H1 (cell line): ENCODE measurements around the gene ZFR. TPM values are rescaled to one million over a fixed set of nuclear protein-coding genes. Genes with fewer than 3 reads are reported as not detected.

Source experiments
- CTCF ChIA-PET: fragments of 300-600 bp; sonication (Branson Sonifier 250); formaldehyde crosslinking; loops from one replicate; lab custom pipeline; 2021; ENCODE audit not compliant: partially characterized antibody; lab: Charles Lee
- POLR2A ChIA-PET: fragments of 300-600 bp; sonication (Branson Sonifier 250); formaldehyde crosslinking; loops from one replicate; lab custom pipeline; 2021; ENCODE audit warnings: inconsistent platforms; ENCODE audit not compliant: partially characterized antibody; lab: Charles Lee
- DNase-seq, 2 experiments: peaks; one replicate each; pipeline versions ENCODE4 v3.0.0 to v3.0.0-alpha.2; 2010 to 2022; ENCODE audit warnings: low spot score in 2 of 2, low read depth in 1 of 2, mixed read lengths in 1 of 2
- FAIRE-seq: peaks from 2 replicates; lab custom pipeline; 2011; peaks lifted over from hg19 to GRCh38; lab: Jason Lieb, UNC
- H2AFZ ChIP-seq: 2 replicates; pipeline ENCODE4 v1.8.1; 2012; ENCODE audit warnings: low read length, inconsistent platforms
- H2AK5ac ChIP-seq: 2 replicates; pipeline ENCODE4 v1.6.1; 2013; ENCODE audit warnings: low read depth, low read length
- H2BK120ac ChIP-seq: replicated peaks from 2 replicates; pipeline ENCODE3; 2013; ENCODE audit warnings: low read depth, low read length, inconsistent platforms
- H2BK12ac ChIP-seq: 2 replicates; pipeline ENCODE4 v1.6.1; 2013; ENCODE audit warnings: low read depth, low read length
- H2BK15ac ChIP-seq: 2 replicates; pipeline ENCODE4 v1.6.1; 2013; ENCODE audit warnings: low read length
- H2BK20ac ChIP-seq: 2 replicates; pipeline ENCODE4 v1.6.1; 2013; ENCODE audit warnings: low read length
- H2BK5ac ChIP-seq: 2 replicates; pipeline ENCODE4 v1.6.1; 2013; ENCODE audit warnings: low read depth, low read length
- H3K14ac ChIP-seq: 2 replicates; pipeline ENCODE4 v1.6.1; 2013; ENCODE audit warnings: inconsistent platforms; ENCODE audit not compliant: insufficient read length
- H3K18ac ChIP-seq: 2 replicates; pipeline ENCODE4 v1.6.1; 2013; ENCODE audit warnings: low read length; ENCODE audit errors: extremely low read depth
- H3K23ac ChIP-seq: 2 replicates; pipeline ENCODE4 v1.6.1; 2013; ENCODE audit warnings: inconsistent platforms; ENCODE audit not compliant: insufficient read length
- H3K23me2 ChIP-seq: 2 replicates; pipeline ENCODE4 v1.6.1; 2013; ENCODE audit warnings: low read depth, low read length
- H3K27ac ChIP-seq: 2 replicates; pipeline ENCODE4 v1.6.1; 2011; ENCODE audit warnings: low read depth, low read length, inconsistent platforms
- H3K27me3 ChIP-seq, 4 experiments: replicated peaks in 1 of 4; 1 replicate in 1 of 4; 2 replicates in 3 of 4; pipeline versions ENCODE4 v1.6.1 to v1.8.1; 2011 to 2013; ENCODE audit warnings: low read length in 3 of 4, mild to moderate bottlenecking in 3 of 4, inconsistent platforms in 2 of 4, mixed read lengths in 2 of 4, moderate library complexity in 1 of 4; ENCODE audit not compliant: control insufficient read depth in 3 of 4, insufficient read depth in 3 of 4; ENCODE audit errors: extremely low read depth in 1 of 4
- H3K36me3 ChIP-seq, 4 experiments: 2 replicates each; pipeline versions ENCODE4 v1.6.1 to v1.8.1; 2011 to 2013; ENCODE audit warnings: mild to moderate bottlenecking in 4 of 4, low read length in 3 of 4, moderate library complexity in 2 of 4, control low read depth in 1 of 4, inconsistent platforms in 1 of 4; ENCODE audit not compliant: insufficient read depth in 4 of 4, control insufficient read depth in 2 of 4
- H3K4ac ChIP-seq: replicated peaks from 2 replicates; pipeline ENCODE3; 2013; ENCODE audit warnings: low read length, low read depth, mixed read lengths, inconsistent platforms; ENCODE audit not compliant: insufficient read length
- H3K4me1 ChIP-seq, 4 experiments: replicated peaks in 1 of 4; 1 replicate in 1 of 4; 2 replicates in 3 of 4; pipeline versions ENCODE4 v1.6.1 to v1.8.1; 2011 to 2013; ENCODE audit warnings: low read length in 3 of 4, inconsistent platforms in 2 of 4, mixed read lengths in 1 of 4; ENCODE audit not compliant: insufficient read depth in 4 of 4, control insufficient read depth in 3 of 4
- H3K4me2 ChIP-seq, 2 experiments: 2 replicates each; pipeline versions ENCODE4 v1.6.1 to v1.8.1; 2011 to 2013; ENCODE audit warnings: low read depth in 2 of 2, low read length in 2 of 2, control low read depth in 1 of 2, inconsistent platforms in 1 of 2, mild to moderate bottlenecking in 1 of 2; ENCODE audit not compliant: insufficient read depth in 1 of 2
- H3K4me3 ChIP-seq, 4 experiments: fragments of 200-600, 300-600 bp in 1 of 4; sonication (generic), shearing (Covaris generic), sonication (Bioruptor Twin) in 1 of 4; 2 replicates each; pipeline versions ENCODE4 v1.5.1 to v1.8.1; 2011 to 2016; ENCODE audit warnings: low read length in 4 of 4, low read depth in 3 of 4, control low read depth in 2 of 4, inconsistent platforms in 2 of 4, mild to moderate bottlenecking in 2 of 4, mixed read lengths in 1 of 4, moderate library complexity in 1 of 4; ENCODE audit not compliant: insufficient read depth in 2 of 4; ENCODE audit errors: extremely low read depth in 1 of 4
- H3K56ac ChIP-seq: replicated peaks from 2 replicates; pipeline ENCODE3; 2013; ENCODE audit warnings: low read depth, mild to moderate bottlenecking, mixed read lengths, low read length, inconsistent platforms; ENCODE audit not compliant: insufficient read length
- H3K79me1 ChIP-seq: 2 replicates; pipeline ENCODE4 v1.6.1; 2013; ENCODE audit warnings: low read depth, low read length, control low read depth
- H3K79me2 ChIP-seq, 2 experiments: 2 replicates each; pipeline versions ENCODE4 v1.6.1 to v1.8.1; 2012 to 2013; ENCODE audit warnings: low read length in 2 of 2, mild to moderate bottlenecking in 2 of 2, inconsistent platforms in 1 of 2; ENCODE audit not compliant: insufficient read depth in 2 of 2, control insufficient read depth in 1 of 2
- H3K9ac ChIP-seq, 4 experiments: replicated peaks in 1 of 4; 1 replicate in 1 of 4; 2 replicates in 3 of 4; pipeline versions ENCODE4 v1.6.1 to v1.8.1; 2011 to 2013; ENCODE audit warnings: low read depth in 3 of 4, low read length in 3 of 4, control low read depth in 2 of 4, mild to moderate bottlenecking in 2 of 4, moderate library complexity in 2 of 4, inconsistent platforms in 1 of 4; ENCODE audit errors: extremely low read depth in 1 of 4
- H3K9me3 ChIP-seq, 2 experiments: 2 replicates each; pipeline versions ENCODE4 v1.6.1 to v1.8.1; 2012 to 2013; ENCODE audit warnings: mild to moderate bottlenecking in 2 of 2, moderate library complexity in 2 of 2, control low read depth in 1 of 2, inconsistent platforms in 1 of 2, low read depth in 1 of 2, low read length in 1 of 2, mixed read lengths in 1 of 2; ENCODE audit not compliant: insufficient read depth in 2 of 2
- H4K20me1 ChIP-seq, 2 experiments: replicated peaks in 1 of 2; 2 replicates each; pipeline versions ENCODE3 to v1.8.1; 2011 to 2013; ENCODE audit warnings: inconsistent platforms in 2 of 2, low read length in 2 of 2, mild to moderate bottlenecking in 1 of 2; ENCODE audit not compliant: insufficient read depth in 2 of 2, control insufficient read depth in 1 of 2
- H4K5ac ChIP-seq: 2 replicates; pipeline ENCODE4 v1.6.1; 2013; ENCODE audit warnings: low read length, low read depth, mixed read lengths, inconsistent platforms; ENCODE audit not compliant: insufficient read length
- H4K8ac ChIP-seq: 2 replicates; pipeline ENCODE4 v1.8.0; 2013; ENCODE audit warnings: mild to moderate bottlenecking, moderate library complexity, low read length, inconsistent platforms; ENCODE audit not compliant: insufficient read depth; ENCODE audit errors: extremely low read depth
- H4K91ac ChIP-seq: replicated peaks from 2 replicates; pipeline ENCODE3; 2013; ENCODE audit warnings: low read length, mixed read lengths, inconsistent platforms; ENCODE audit not compliant: insufficient read length
- BRCA1 ChIP-seq: IDR thresholded peaks from 2 replicates; pipeline ENCODE4 v1.6.1; 2012; ENCODE audit warnings: low read depth, low read length, improper control_type of control experiment
- CBX5 ChIP-seq: fragments of 300-800, 300-1000 bp; sonication (generic); IDR thresholded peaks from 2 replicates; pipeline ENCODE4 v1.7.1; 2016; ENCODE audit warnings: antibody characterized with exemption, low read length, low read depth
- CREB1 ChIP-seq: IDR thresholded peaks from 2 replicates; pipeline ENCODE4 v1.6.1; 2012; ENCODE audit warnings: inconsistent platforms
- KDM5A ChIP-seq: fragments of 200-600 bp; IDR thresholded peaks from 2 replicates; pipeline ENCODE4 v1.7.1; 2012; ENCODE audit warnings: mild to moderate bottlenecking, low read length, inconsistent platforms, mixed read lengths
- POLR2AphosphoS5 ChIP-seq: IDR thresholded peaks from 2 replicates; pipeline ENCODE4 v1.6.1; 2011; ENCODE audit warnings: low read depth, low read length
- SAP30 ChIP-seq: fragments of 300-600 bp; sonication (generic); IDR thresholded peaks from 2 replicates; pipeline ENCODE4 v1.7.1; 2012; ENCODE audit warnings: low read length, moderate library complexity, mild to moderate bottlenecking, inconsistent platforms; ENCODE audit not compliant: insufficient read depth, insufficient replicate concordance
- SP1 ChIP-seq: IDR thresholded peaks from 2 replicates; pipeline ENCODE4 v1.6.1; 2011; ENCODE audit warnings: low read depth, low read length
- ZNF274 ChIP-seq: IDR thresholded peaks from 2 replicates; pipeline ENCODE4 v1.7.0; 2012; ENCODE audit warnings: low read length, borderline replicate concordance; ENCODE audit errors: extremely low read depth
- WGBS, 2 experiments: shearing (Covaris generic) in 1 of 2; methylation state at CpG; one replicate each; pipeline versions ENCODE4 v1.1.6 to v1.1.7; 2013 to 2015; ENCODE audit warnings: low lambda C conversion rate in 2 of 2, mixed read lengths in 2 of 2, inconsistent platforms in 1 of 2, low coverage in 1 of 2, missing lambda C conversion rate in 1 of 2; ENCODE audit not compliant: insufficient replicate concordance in 2 of 2, insufficient coverage in 1 of 2, insufficient read length in 1 of 2; ENCODE audit errors: extremely low coverage in 1 of 2, missing lambda C conversion rate in 1 of 2; 5-methylcytosine and 5-hydroxymethylcytosine counted together
- polyA plus RNA-seq, 7 experiments: library from polyadenylated mRNA; depleted of rRNA in 3 of 7; stranded (reverse) in 5 of 7; unstranded in 2 of 7; fragments of >200 nt in 5 of 7; fragments of 200-250 nt in 2 of 7; gene quantifications; 1 replicate in 5 of 7; 2 replicates in 1 of 7; 4 replicates in 1 of 7; pipeline versions ENCODE4 v1.2.1 to v1.2.3, GENCODE V29; 2011 to 2013; ENCODE audit warnings: missing spikeins in 2 of 7, mixed read lengths in 2 of 7
- total RNA-seq: library from RNA; stranded (reverse); fragmentation: NEBNext Ultra II Directional; extraction: Animal tissue kit (Norgen Biotek cat#: 25700); gene quantifications from 2 replicates; pipeline ENCODE4 v1.2.1, GENCODE V29; 2021
- TF ChIP-seq, protein P1 (sequence below): IDR thresholded peaks from 2 replicates; pipeline ENCODE4 v1.6.1; 2012; ENCODE audit warnings: inconsistent platforms

Gene ZFR
- total and polyA plus RNA-seq, 2 of the 8 experiments (the other 6 are each of a cell fraction or from before 2014, with no cell fraction given), result 68.8 to 92.7 TPM

DNA sequence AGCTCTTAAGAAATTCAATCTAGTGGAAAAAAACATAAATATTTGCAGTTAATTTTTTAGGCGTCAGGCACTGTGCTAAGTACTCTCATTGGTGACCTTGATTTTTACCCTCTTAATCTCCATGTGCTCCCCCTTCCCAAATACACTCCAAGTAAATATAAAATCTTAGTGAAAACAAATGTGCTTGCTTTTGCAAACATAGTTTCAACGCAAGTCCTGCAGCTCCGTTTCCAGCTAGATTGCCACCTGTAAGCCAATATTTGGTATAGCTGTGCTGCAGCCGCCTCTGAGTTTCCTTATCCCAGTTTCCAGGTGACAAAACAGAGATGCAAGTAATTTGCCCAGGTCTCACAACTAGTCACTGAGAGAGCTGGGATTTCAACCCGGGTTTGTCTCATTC, 129.9 kb downstream of the ZFR start:
- Histone ChIP-seq H3K9me3 (no peaks in the 10 kb centered on the region), H3K23ac (no peak overlapping the region), H3K4me2 (no peak overlapping the region), H3K27me3 (no peaks in the 10 kb centered on the region), H3K56ac (no peak overlapping the region), H3K4ac (no peak overlapping the region), H2BK20ac (no peak overlapping the region), H3K14ac (no peak overlapping the region), H3K4me1 (peaks cover 0 to 11% (median 4%) of the 10 kb centered on the region in 4 experiments; a peak in 4 of 7 replicates), H3K4me3 (no peak overlapping the region), H3K27ac (no peak overlapping the region), H4K91ac (no peak overlapping the region), H3K36me3 (no peaks in the 10 kb centered on the region; a peak in 1 of 8 replicates), H4K5ac (no peak overlapping the region), H2BK15ac (no peak overlapping the region), H4K20me1 (peaks cover 0 to 2% of the 10 kb centered on the region in 2 experiments), H2BK5ac (no peak overlapping the region), H3K18ac (no peak overlapping the region), H2BK12ac (no peak overlapping the region), H3K9ac (no peak overlapping the region), H3K79me2 (peaks cover 7 to 26% of the 10 kb centered on the region in 2 experiments; a peak in 3 of 4 replicates), H4K8ac (no peak overlapping the region), H2BK120ac (no peak overlapping the region), H3K23me2 (peaks cover 7% of the 10 kb centered on the region), H2AK5ac (no peak overlapping the region), H3K79me1 (no peaks in the 10 kb centered on the region; the same call in 1 of the 2 replicates), H2AFZ (no peak overlapping the region)
- no peak for FAIRE-seq
- WGBS, 2 experiments, result 87% methylated on average over 5 of the region's 5 CpGs; no CpG with 5 or more reads in 1 of the 2 experiments
- DNase-seq, result no peak
- ChIA-PET POLR2A (no interaction called here), CTCF (interaction anchor here (0.7 to 9.4 kb wide), 3 partner anchors 14 to 83 kb away, joined by 5 to 87 read pairs (median 10); no protein-coding TSS in a partner anchor)
- TF ChIP-seq CBX5 (no peak), ZNF274 (no peak), CREB1 (no peak), KDM5A (no peak), SAP30 (no peak), BRCA1 (no peak), POLR2AphosphoS5 (no peak), SP1 (no peak)
- TF ChIP-seq, protein P1, sequence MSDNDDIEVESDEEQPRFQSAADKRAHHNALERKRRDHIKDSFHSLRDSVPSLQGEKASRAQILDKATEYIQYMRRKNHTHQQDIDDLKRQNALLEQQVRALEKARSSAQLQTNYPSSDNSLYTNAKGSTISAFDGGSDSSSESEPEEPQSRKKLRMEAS, result no peak
